ENCODE data around the gene LCOR.

LCOR gene

GRCh38 chr10:97003151-97003803 lies 171.2 kb downstream of the LCOR start:
- no peak overlapping the region for H3K9ac ChIP-seq (ENCODE audit: low read length)
- H3K79me2 ChIP-seq (ENCODE audit: low read length): no peaks in the 10 kb centered on the region
- no peaks in the 10 kb centered on the region for H3K27me3 ChIP-seq (replicated peaks; ENCODE audit: insufficient read depth, low read length)
- H2AFZ ChIP-seq (ENCODE audit: low read length): no peak overlapping the region
- no peaks in the 10 kb centered on the region for H3K9me2 ChIP-seq (replicated peaks; ENCODE audit: insufficient read depth, low read length)
- no peak for DNase-seq
- H3F3A ChIP-seq (ENCODE audit: insufficient read depth, low read length): no peaks in the 10 kb centered on the region
- no peak overlapping the region for H3K4me2 ChIP-seq (ENCODE audit: low read depth, low read length)
- H3K9me3 ChIP-seq (replicated peaks; ENCODE audit: insufficient read depth, low read length): no peaks in the 10 kb centered on the region
- H3K27ac ChIP-seq (ENCODE audit: low read length): no peak overlapping the region
- TF ChIP-seq CTCF (IDR thresholded peaks at IDR 0.05; ENCODE audit: low read length) (no peak), EZH2phosphoT487 (IDR thresholded peaks at IDR 0.05; ENCODE audit: low read length) (no peak), EZH2 (optimal IDR thresholded peaks at IDR 0.05; ENCODE audit: low read depth, low read length) (no peak)
- no peaks in the 10 kb centered on the region for H4K20me1 ChIP-seq (ENCODE audit: insufficient read depth, low read length)
- H3K4me1 ChIP-seq (ENCODE audit: low read length): no peaks in the 10 kb centered on the region
- H3K36me3 ChIP-seq (replicated peaks; ENCODE audit: insufficient read depth, low read length): no peaks in the 10 kb centered on the region
- no peak overlapping the region for H3K4me3 ChIP-seq (ENCODE audit: low read length)

- Histone ChIP-seq H2AFZ (ENCODE audit: low read length) (no peak overlapping the region), H3K36me3 (replicated peaks; ENCODE audit: insufficient read depth, low read length) (no peaks in the 10 kb centered on the region), H3K27ac (ENCODE audit: low read length) (no peak overlapping the region), H3K79me2 (ENCODE audit: low read length) (no peaks in the 10 kb centered on the region), H3K4me2 (ENCODE audit: low read depth, low read length) (no peak overlapping the region), H3F3A (ENCODE audit: insufficient read depth, low read length) (no peaks in the 10 kb centered on the region), H3K9me2 (replicated peaks; ENCODE audit: insufficient read depth, low read length) (no peaks in the 10 kb centered on the region), H3K4me1 (ENCODE audit: low read length) (no peaks in the 10 kb centered on the region), H3K9ac (ENCODE audit: low read length) (no peak overlapping the region), H3K4me3 (ENCODE audit: low read length) (no peak overlapping the region), H3K9me3 (replicated peaks; ENCODE audit: insufficient read depth, low read length) (no peaks in the 10 kb centered on the region), H3K27me3 (replicated peaks; ENCODE audit: insufficient read depth, low read length) (no peaks in the 10 kb centered on the region), H4K20me1 (ENCODE audit: insufficient read depth, low read length) (no peaks in the 10 kb centered on the region)
- no peak for TF ChIP-seq EZH2 (optimal IDR thresholded peaks at IDR 0.05; ENCODE audit: low read depth, low read length)
- TF ChIP-seq CTCF (IDR thresholded peaks at IDR 0.05; ENCODE audit: low read length): no peak
- TF ChIP-seq EZH2phosphoT487 (IDR thresholded peaks at IDR 0.05; ENCODE audit: low read length): no peak
- DNase-seq: no peak
These were observed 171.7 kb downstream of the LCOR start for GRCh38 chr10:97003804-97004201.

DNA sequence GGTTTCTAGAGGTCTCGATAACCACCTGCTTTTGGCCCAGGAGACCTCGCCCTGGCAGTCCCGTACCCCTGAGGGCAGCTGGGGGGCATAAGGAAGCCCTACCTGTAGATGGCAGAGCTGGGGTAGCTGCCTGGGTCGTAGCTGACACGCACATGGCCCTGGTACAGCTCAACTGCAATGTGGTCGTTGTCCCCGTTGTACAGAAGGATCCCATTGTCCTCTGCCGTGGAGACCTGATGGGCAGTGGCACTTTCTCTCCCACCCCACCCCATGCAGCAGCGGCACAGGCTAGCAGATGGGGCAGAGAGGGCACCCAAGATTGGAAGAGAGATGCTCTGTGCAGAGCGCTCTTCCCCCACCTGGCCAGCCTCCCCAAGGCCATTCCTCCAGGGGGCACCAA lies 172.5 kb downstream of the LCOR start:
- Histone ChIP-seq H3K27ac (ENCODE audit: low read length) (no peak overlapping the region), H2AFZ (ENCODE audit: low read length) (no peak overlapping the region), H3F3A (ENCODE audit: insufficient read depth, low read length) (no peaks in the 10 kb centered on the region), H3K79me2 (ENCODE audit: low read length) (no peaks in the 10 kb centered on the region), H3K9ac (ENCODE audit: low read length) (no peak overlapping the region), H3K9me2 (replicated peaks; ENCODE audit: insufficient read depth, low read length) (no peaks in the 10 kb centered on the region), H3K4me3 (ENCODE audit: low read length) (no peak overlapping the region), H3K27me3 (replicated peaks; ENCODE audit: insufficient read depth, low read length) (no peaks in the 10 kb centered on the region), H3K4me1 (ENCODE audit: low read length) (no peaks in the 10 kb centered on the region), H3K9me3 (replicated peaks; ENCODE audit: insufficient read depth, low read length) (no peaks in the 10 kb centered on the region), H4K20me1 (ENCODE audit: insufficient read depth, low read length) (no peaks in the 10 kb centered on the region), H3K36me3 (replicated peaks; ENCODE audit: insufficient read depth, low read length) (no peaks in the 10 kb centered on the region), H3K4me2 (ENCODE audit: low read depth, low read length) (no peak overlapping the region)
- no peak for TF ChIP-seq CTCF (IDR thresholded peaks at IDR 0.05; ENCODE audit: low read length)
- no peak for TF ChIP-seq EZH2phosphoT487 (IDR thresholded peaks at IDR 0.05; ENCODE audit: low read length)
- no peak for TF ChIP-seq EZH2 (optimal IDR thresholded peaks at IDR 0.05; ENCODE audit: low read depth, low read length)
- DNase-seq: no peak
